ENCODE results near the gene NUP210L. TPM values are rescaled to one million over a fixed set of nuclear protein-coding genes. Genes with fewer than 3 reads are reported as not detected.
"Not testable (repeated sequence)": the region's sequence is repeated elsewhere in the genome, so short reads cannot be mapped to it uniquely, and the experiment has no call there.

NUP210L gene
- total RNA-seq, 1 donor from 2014 or later = 2.1 TPM

DNA sequence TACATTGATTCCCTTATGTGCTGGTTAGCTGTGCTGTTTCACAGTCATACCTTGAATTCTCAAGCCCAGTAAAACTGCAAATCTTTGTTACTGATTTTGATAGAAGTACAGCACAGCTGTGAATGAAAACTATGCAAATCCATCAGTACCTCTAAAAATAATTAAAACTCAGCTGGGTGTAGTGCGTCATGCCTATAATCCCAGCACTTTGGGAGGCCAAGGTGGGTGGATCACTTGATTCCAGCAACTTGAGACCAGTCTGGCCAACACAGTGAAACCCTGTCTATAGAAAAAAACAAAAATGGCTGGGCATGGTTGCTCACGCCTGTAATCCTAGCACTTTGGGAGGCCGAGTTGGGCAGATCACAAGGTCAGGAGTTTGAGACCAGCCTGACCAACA, 61.2 kb downstream of the NUP210L start:
- H3K36me3 ChIP-seq = no peaks in the 10 kb centered on the region
- TF ChIP-seq, protein P1, sequence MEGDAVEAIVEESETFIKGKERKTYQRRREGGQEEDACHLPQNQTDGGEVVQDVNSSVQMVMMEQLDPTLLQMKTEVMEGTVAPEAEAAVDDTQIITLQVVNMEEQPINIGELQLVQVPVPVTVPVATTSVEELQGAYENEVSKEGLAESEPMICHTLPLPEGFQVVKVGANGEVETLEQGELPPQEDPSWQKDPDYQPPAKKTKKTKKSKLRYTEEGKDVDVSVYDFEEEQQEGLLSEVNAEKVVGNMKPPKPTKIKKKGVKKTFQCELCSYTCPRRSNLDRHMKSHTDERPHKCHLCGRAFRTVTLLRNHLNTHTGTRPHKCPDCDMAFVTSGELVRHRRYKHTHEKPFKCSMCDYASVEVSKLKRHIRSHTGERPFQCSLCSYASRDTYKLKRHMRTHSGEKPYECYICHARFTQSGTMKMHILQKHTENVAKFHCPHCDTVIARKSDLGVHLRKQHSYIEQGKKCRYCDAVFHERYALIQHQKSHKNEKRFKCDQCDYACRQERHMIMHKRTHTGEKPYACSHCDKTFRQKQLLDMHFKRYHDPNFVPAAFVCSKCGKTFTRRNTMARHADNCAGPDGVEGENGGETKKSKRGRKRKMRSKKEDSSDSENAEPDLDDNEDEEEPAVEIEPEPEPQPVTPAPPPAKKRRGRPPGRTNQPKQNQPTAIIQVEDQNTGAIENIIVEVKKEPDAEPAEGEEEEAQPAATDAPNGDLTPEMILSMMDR (IDR thresholded peaks at IDR 0.05) = no peak
- no peaks in the 10 kb centered on the region for H3K4me1 ChIP-seq
- ATAC-seq = no peak
- H3K27ac ChIP-seq = no peak overlapping the region
- H3K4me3 ChIP-seq = no peak overlapping the region
- no peak for DNase-seq
- intact Hi-C loops (cut with DNase I) = no loop called here
- H3K9me3 ChIP-seq = no peaks in the 10 kb centered on the region
- H3K27me3 ChIP-seq = no peaks in the 10 kb centered on the region

DNA sequence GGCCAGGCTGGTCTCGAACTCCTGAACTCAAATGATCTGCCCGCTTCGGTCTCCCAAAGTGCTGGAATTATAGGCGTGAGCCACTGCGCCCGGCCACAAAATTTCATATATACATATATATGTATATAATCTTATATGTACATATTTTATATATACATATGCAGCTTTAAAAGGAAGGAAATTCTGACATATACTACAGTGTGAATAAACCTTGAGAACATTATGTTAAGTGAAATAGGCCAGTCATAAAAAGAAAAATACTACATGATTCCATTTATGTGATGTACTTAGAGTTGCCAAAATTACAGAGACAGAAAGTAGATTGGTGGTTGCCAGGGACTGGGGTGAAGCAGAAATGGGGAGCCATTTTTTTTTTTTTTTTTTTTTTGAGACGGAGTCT, 63.2 kb downstream of the NUP210L start:
- Histone ChIP-seq H3K36me3 (no peaks in the 10 kb centered on the region), H3K4me3 (no peak overlapping the region), H3K9me3 (no peaks in the 10 kb centered on the region), H3K27me3 (no peaks in the 10 kb centered on the region), H3K4me1 (no peaks in the 10 kb centered on the region), H3K27ac (no peak overlapping the region)
- TF ChIP-seq, protein P1 (IDR thresholded peaks at IDR 0.05) = no peak
- intact Hi-C loops (cut with DNase I) = no loop called here
- ATAC-seq = no peak
- no peak for DNase-seq

GRCh38 chr1:154087574-154087973, 67.3 kb downstream of the NUP210L start:
- intact Hi-C loops (cut with DNase I) = no loop called here
- DNase-seq (no peak), ATAC-seq (no peak)
- no peaks in the 10 kb centered on the region for H3K9me3 ChIP-seq
- no peaks in the 10 kb centered on the region for H3K4me1 ChIP-seq
- H3K4me3 ChIP-seq = no peak overlapping the region
- TF ChIP-seq, protein P1 (IDR thresholded peaks at IDR 0.05) = no peak
- H3K27me3 ChIP-seq = no peaks in the 10 kb centered on the region
- H3K27ac ChIP-seq = no peak overlapping the region
- no peaks in the 10 kb centered on the region for H3K36me3 ChIP-seq

- H3K4me1 ChIP-seq; H3K9me3 ChIP-seq; H3K4me3 ChIP-seq; H3K36me3 ChIP-seq; DNase-seq; H3K27ac ChIP-seq; H3K27me3 ChIP-seq; intact Hi-C loops (cut with DNase I); ATAC-seq: not testable (repeated sequence)
Observed at GRCh38 chr1:154083057-154083456, 71.8 kb downstream of the NUP210L start.

DNA sequence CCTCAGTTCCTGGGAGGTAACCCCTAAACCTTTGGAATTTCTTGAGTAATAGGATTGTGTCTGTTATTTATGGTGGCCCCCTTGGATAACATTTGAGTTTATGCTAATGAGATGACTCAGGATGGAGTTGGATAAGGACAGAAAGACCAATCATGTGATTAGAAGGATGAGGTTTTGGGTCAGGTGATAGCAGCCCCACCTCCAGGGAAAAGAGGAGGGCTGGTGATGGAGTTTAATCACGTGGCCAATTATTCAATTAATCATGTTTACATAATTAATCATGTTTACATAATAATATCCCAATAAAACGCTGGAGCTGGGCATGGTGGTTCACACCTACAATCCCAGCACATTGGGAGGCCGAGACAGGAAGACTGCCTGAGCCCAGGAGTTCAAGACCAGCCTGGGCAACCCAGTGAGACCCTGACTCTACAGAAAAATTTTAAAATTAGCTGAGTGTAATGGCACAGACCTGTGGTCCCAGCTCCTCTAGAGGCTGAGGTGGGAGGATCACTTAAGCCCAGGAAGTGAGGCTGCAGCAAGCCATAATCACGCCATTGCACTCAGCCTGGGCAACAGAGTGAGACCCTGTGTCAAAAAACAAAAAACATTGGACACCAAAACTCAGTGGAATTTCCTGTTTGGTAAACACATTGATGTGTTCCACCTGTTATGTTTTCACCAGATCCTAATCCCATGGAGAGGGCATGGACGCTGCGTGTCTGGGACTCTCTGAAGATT, 73.3 kb downstream of the NUP210L start:
- H3K4me1 ChIP-seq = no peaks in the 10 kb centered on the region
- no peak overlapping the region for H3K27ac ChIP-seq
- TF ChIP-seq, protein P1 (IDR thresholded peaks at IDR 0.05) = no peak
- no peaks in the 10 kb centered on the region for H3K27me3 ChIP-seq
- DNase-seq = no peak
- no peak overlapping the region for H3K4me3 ChIP-seq
- intact Hi-C loops (cut with DNase I) = no loop called here
- H3K36me3 ChIP-seq = no peaks in the 10 kb centered on the region
- ATAC-seq = no peak
- no peaks in the 10 kb centered on the region for H3K9me3 ChIP-seq

GRCh38 chr1:154076413-154076812, 78.5 kb downstream of the NUP210L start:
- no peak for DNase-seq
- H3K27me3 ChIP-seq = no peaks in the 10 kb centered on the region
- no peaks in the 10 kb centered on the region for H3K36me3 ChIP-seq
- no peak overlapping the region for H3K4me3 ChIP-seq
- no peaks in the 10 kb centered on the region for H3K9me3 ChIP-seq
- intact Hi-C loops (cut with DNase I) = no loop called here
- TF ChIP-seq, protein P1 (IDR thresholded peaks at IDR 0.05) = no peak
- no peaks in the 10 kb centered on the region for H3K4me1 ChIP-seq
- H3K27ac ChIP-seq = no peak overlapping the region
- no peak for ATAC-seq
